GM12801 (cell line): Measurements from ENCODE around the gene CDH23.

Experiments
- TF ChIP-seq, protein P1 (sequence below): IDR thresholded peaks from one replicate; pipeline ENCODE4 v1.5.1; 2011; ENCODE audit warnings: control low read depth; ENCODE audit not compliant: insufficient read length; ENCODE audit errors: extremely low read depth

CDH23 gene

DNA sequence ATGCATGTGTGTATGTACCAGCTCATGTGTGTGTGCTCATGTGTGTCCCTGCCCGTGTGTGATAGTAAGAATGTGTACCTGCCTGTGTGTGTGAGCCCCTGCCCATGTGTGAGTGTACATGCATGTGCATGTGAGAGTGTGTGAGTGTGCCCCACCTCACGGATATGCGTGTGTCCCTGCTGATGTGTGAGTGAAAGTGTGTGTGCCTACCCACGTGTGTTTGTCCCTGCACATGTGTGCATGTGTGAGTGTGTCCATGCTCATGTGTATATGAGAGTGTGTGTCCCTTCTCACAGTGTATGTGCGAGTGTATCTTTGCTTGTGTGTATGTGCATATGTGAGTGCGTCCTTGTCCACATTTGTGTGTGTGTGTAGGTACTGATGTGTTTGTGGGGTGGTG lies 69.6 kb downstream of the CDH23 start:
- TF ChIP-seq, protein P1, sequence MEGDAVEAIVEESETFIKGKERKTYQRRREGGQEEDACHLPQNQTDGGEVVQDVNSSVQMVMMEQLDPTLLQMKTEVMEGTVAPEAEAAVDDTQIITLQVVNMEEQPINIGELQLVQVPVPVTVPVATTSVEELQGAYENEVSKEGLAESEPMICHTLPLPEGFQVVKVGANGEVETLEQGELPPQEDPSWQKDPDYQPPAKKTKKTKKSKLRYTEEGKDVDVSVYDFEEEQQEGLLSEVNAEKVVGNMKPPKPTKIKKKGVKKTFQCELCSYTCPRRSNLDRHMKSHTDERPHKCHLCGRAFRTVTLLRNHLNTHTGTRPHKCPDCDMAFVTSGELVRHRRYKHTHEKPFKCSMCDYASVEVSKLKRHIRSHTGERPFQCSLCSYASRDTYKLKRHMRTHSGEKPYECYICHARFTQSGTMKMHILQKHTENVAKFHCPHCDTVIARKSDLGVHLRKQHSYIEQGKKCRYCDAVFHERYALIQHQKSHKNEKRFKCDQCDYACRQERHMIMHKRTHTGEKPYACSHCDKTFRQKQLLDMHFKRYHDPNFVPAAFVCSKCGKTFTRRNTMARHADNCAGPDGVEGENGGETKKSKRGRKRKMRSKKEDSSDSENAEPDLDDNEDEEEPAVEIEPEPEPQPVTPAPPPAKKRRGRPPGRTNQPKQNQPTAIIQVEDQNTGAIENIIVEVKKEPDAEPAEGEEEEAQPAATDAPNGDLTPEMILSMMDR: no peak

DNA sequence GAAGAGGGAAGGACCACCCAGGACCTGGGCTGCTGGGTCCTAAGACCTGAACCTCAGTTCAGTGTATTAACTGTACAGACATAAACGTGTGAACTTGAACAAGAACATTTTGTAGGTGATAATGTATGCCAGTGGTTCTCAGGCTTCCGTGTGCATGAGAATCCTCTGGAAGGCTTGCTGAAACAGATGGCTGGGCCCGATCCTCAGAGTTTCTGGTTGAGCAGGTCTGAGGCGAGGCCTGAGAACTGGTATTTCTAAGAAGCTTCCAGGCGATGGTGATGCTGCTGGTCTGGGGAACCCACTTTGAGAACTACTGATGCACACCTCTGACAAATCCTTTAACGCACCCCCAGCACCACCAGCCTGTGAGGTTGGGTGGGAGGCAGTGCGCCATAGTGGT lies 70.4 kb downstream of the CDH23 start:
- TF ChIP-seq, protein P1: no peak

GRCh38 chr10:71467569-71468362 lies 71.0 kb downstream of the CDH23 start:
- TF ChIP-seq, protein P1: no peak

- TF ChIP-seq, protein P1: no peak
Measured at GRCh38 chr10:71468363-71469094, 71.8 kb downstream of the CDH23 start.

DNA sequence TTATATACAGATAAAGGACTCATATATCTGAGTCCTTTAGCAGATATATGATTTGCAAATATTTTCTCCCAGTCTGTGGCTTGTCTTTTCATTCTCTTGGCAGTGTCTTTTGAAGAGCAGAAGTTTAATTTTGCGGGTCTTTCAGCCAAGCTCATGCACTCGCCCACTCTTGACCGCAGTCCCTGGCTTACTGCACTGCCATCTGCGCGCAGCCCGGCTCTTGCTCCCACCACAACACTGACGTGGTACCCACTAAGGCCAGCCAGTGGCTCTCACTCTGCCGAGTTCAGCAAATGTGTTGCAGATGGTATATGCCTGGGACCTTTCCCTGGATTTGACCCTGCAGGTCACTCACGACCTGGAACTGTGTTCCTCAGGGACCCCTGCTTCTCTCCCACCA lies 74.3 kb downstream of the CDH23 start:
- TF ChIP-seq, protein P1: no peak

DNA sequence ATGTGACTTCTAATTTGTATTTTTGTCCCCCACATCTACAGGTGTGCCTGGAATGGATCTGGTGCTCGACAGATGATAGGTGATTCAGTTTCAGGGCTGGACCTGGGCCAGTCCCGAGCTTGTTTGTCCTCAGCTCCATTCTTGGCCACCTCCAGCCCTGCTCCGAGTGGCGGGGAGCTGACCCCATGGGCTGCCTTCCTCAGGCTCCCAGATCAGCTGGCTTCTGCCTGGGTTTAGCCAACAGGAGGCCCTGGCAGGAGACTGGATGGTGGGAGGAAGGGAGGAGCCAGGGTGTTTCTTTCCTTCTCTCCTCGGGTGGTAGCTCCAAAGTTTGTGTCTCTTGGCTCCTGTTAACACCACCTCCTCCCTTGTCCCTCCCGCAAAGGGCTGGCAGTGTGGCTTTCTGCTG lies 75.2 kb downstream of the CDH23 start:
- TF ChIP-seq, protein P1: no peak

GRCh38 chr10:71472466-71472865 lies 75.7 kb downstream of the CDH23 start:
- TF ChIP-seq, protein P1: no peak
